Thoracic aorta (tissue), 2 donors: ENCODE measurements around the gene GSTA4. TPM values are rescaled to one million over a fixed set of nuclear protein-coding genes. Genes with fewer than 3 reads are reported as not detected.

ENCODE experiments used
- ATAC-seq: fragments of 150-250 bp; one replicate; pipeline ENCODE4 v1.8.0; 2017; ENCODE audit warnings: low read depth; ENCODE audit not compliant: insufficient number of reproducible peaks, low FRiP score
- DNase-seq: peaks from one replicate; pipeline ENCODE4 v3.0.0-alpha.2; 2020; ENCODE audit warnings: low spot score
- H3K27ac ChIP-seq, 2 donors: fragments of 200-600 bp; sonication (generic); 1 replicate in 1 of 2; 2 replicates in 1 of 2; pipeline ENCODE4 v1.5.1; 2016; ENCODE audit warnings: mild to moderate bottlenecking in 2 of 2, moderate library complexity in 2 of 2
- H3K27me3 ChIP-seq: fragments of 200-600 bp; sonication (generic); replicated peaks from 2 replicates; pipeline ENCODE4 v1.6.0; 2016; ENCODE audit warnings: mild to moderate bottlenecking; ENCODE audit not compliant: insufficient read depth
- H3K36me3 ChIP-seq: fragments of 200-600 bp; sonication (generic); one replicate; pipeline ENCODE4 v1.5.1; 2016
- H3K4me1 ChIP-seq, 2 donors: fragments of 200-600 bp; sonication (generic); 1 replicate in 1 of 2; 2 replicates in 1 of 2; pipeline versions ENCODE4 v1.5.1 to v1.6.0; 2016; ENCODE audit warnings: low read depth in 2 of 2, mild to moderate bottlenecking in 1 of 2; ENCODE audit not compliant: control insufficient read depth in 1 of 2
- H3K4me3 ChIP-seq: fragments of 200-600 bp; sonication (generic); 2 replicates; pipeline ENCODE4 v1.5.1; 2016; ENCODE audit warnings: mild to moderate bottlenecking
- H3K9me3 ChIP-seq: fragments of 200-600 bp; sonication (generic); 2 replicates; pipeline ENCODE4 v1.5.1; 2016
- total RNA-seq, 2 donors: library from RNA; depleted of rRNA; stranded (reverse); fragments of >200 nt; gene quantifications; one replicate each; pipeline versions ENCODE4 v1.1.0 to v1.2.3, GENCODE V29; 2016
- TF ChIP-seq, protein P1 (sequence below): fragments of 200-600 bp; sonication (generic); IDR thresholded peaks from one replicate; pipeline ENCODE4 v1.5.1; 2019; ENCODE audit warnings: antibody characterized with exemption

GSTA4 gene
- total RNA-seq, 2 donors from 2014 or later: 18.1 to 19.4 TPM

DNA sequence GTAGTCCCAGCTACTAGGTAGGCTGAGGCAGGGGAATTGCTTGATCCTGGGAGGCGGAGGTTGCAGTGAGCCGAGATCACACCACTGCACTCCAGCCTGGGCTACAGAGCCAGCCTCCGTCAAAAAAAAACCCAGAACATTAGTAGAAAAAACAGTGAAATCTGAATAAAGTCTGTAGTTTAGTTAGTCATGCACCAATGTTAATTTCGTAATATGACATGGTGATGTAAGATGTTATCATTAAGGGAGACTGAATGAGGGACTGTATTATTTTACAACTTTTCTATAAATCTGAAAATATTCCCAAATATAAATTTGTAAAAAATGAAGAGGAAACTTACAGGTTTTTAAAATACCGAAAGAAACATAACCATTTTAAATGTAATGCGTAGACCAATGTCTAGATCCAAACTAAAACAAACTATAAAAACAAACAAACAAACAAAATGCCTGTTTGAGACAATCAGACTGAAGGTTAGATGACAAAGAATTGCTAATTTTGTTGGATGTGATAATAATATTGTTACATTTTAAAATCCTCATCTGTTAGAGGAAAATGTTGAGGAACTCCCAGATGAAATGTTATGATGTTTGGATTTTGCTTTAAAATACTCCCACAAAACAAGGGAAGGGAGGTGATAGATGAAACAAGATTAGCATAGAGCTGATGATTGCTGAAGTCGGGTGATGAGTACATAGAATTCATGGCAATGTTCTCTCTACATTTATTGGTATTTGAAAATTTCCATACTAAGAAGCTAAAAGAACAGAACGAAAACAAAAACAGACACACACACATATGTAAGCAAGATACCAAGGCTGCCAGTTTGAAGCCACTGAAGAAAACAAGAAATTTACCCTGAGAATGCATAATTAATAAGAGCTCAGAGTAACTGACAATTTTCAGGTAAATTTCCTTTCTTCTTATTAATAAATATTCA, 1.8 kb downstream of the GSTA4 start:
- Histone ChIP-seq H3K9me3 (no peaks in the 10 kb centered on the region), H3K4me3 (peak overlapping the region; percentile 76), H3K36me3 (no peaks in the 10 kb centered on the region), H3K4me1 (peaks cover 6 to 48% of the 10 kb centered on the region in 2 donors), H3K27me3 (no peaks in the 10 kb centered on the region), H3K27ac (peak overlapping the region; percentile 93 to 96)
- ATAC-seq: no peak
- TF ChIP-seq, protein P1, sequence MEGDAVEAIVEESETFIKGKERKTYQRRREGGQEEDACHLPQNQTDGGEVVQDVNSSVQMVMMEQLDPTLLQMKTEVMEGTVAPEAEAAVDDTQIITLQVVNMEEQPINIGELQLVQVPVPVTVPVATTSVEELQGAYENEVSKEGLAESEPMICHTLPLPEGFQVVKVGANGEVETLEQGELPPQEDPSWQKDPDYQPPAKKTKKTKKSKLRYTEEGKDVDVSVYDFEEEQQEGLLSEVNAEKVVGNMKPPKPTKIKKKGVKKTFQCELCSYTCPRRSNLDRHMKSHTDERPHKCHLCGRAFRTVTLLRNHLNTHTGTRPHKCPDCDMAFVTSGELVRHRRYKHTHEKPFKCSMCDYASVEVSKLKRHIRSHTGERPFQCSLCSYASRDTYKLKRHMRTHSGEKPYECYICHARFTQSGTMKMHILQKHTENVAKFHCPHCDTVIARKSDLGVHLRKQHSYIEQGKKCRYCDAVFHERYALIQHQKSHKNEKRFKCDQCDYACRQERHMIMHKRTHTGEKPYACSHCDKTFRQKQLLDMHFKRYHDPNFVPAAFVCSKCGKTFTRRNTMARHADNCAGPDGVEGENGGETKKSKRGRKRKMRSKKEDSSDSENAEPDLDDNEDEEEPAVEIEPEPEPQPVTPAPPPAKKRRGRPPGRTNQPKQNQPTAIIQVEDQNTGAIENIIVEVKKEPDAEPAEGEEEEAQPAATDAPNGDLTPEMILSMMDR: no peak
- DNase-seq: no peak

- no peak overlapping the region for H3K4me3 ChIP-seq
- H3K4me1 ChIP-seq: peaks cover 4 to 38% of the 10 kb centered on the region in 2 donors
- TF ChIP-seq, protein P1: no peak
- H3K9me3 ChIP-seq: no peaks in the 10 kb centered on the region
- H3K36me3 ChIP-seq: no peaks in the 10 kb centered on the region
- DNase-seq (no peak), ATAC-seq (no peak)
- H3K27me3 ChIP-seq: no peaks in the 10 kb centered on the region
- H3K27ac ChIP-seq: no peak overlapping the region
These were observed 4.7 kb downstream of the GSTA4 start for GRCh38 chr6:52990342-52990741.

- H3K27me3 ChIP-seq: no peaks in the 10 kb centered on the region
- H3K4me1 ChIP-seq: peaks cover 0 to 4% of the 10 kb centered on the region in 2 donors
- no peak for ATAC-seq
- peaks cover 14% of the 10 kb centered on the region for H3K36me3 ChIP-seq
- H3K4me3 ChIP-seq: no peak overlapping the region
- TF ChIP-seq, protein P1: no peak
- H3K27ac ChIP-seq: no peak overlapping the region
- no peaks in the 10 kb centered on the region for H3K9me3 ChIP-seq
- no peak for DNase-seq
These were observed 9.9 kb downstream of the GSTA4 start for GRCh38 chr6:52985228-52985627.

DNA sequence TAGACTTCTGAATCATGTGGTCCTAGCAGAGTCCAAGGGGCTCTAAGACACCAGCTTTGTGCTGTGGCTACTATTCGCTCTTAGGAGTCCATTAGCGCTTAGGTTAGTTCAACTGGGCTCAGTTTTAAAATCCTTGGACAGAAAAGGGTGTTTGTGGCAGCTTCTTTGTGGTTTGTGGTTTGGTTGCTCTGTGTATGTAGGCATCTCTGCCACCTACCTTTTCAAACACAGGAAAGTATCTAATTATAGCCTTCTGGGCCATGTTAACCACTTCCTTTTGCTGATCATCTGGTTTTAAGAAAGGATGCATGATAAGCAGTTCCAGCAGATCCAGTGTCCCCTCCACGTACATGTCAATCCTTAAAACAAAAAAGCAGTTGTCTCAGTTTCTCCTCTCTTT, 10.8 kb downstream of the GSTA4 start:
- Histone ChIP-seq H3K36me3 (peaks cover 14% of the 10 kb centered on the region), H3K27me3 (no peaks in the 10 kb centered on the region), H3K27ac (no peak overlapping the region), H3K4me1 (no peaks in the 10 kb centered on the region), H3K9me3 (no peaks in the 10 kb centered on the region), H3K4me3 (no peak overlapping the region)
- DNase-seq (no peak), ATAC-seq (no peak)
- TF ChIP-seq, protein P1: no peak

GRCh38 chr6:52983159-52983848, 11.8 kb downstream of the GSTA4 start:
- H3K27me3 ChIP-seq: no peaks in the 10 kb centered on the region
- DNase-seq (no peak), ATAC-seq (no peak)
- TF ChIP-seq, protein P1: no peak
- peaks cover 14% of the 10 kb centered on the region for H3K36me3 ChIP-seq
- H3K4me1 ChIP-seq: no peaks in the 10 kb centered on the region
- no peak overlapping the region for H3K4me3 ChIP-seq
- no peaks in the 10 kb centered on the region for H3K9me3 ChIP-seq
- H3K27ac ChIP-seq: no peak overlapping the region
